Activated CD4-positive, alpha-beta T cell treated with anti-CD3 and anti-CD28 coated beads for 36 hours (primary cell): ENCODE measurements around the gene SLC29A2. TPM values are rescaled to one million over a fixed set of nuclear protein-coding genes. Genes with fewer than 3 reads are reported as not detected.

ENCODE experiments used
- ATAC-seq: fragments of 200-7000 bp; cut with Tn5 transposase; one replicate; pipeline ENCODE4 v1.10.0; 2021; ENCODE audit warnings: mild to moderate bottlenecking, moderate library complexity
- CTCF ChIA-PET: fragments of 350-600 bp; sonication (Branson Sonifier 250); formaldehyde crosslinking; loops from one replicate; lab custom pipeline; 2021; ENCODE audit warnings: antibody characterized with exemption; lab: Charles Lee
- POLR2A ChIA-PET: fragments of 350-600 bp; sonication (Branson Sonifier 250); formaldehyde crosslinking; loops from one replicate; lab custom pipeline; 2021; ENCODE audit warnings: antibody characterized with exemption, inconsistent platforms; lab: Charles Lee
- DNase-seq: peaks from one replicate; pipeline ENCODE4 v3.0.0-alpha.2; 2020
- H3K27ac Mint-ChIP-seq: one replicate; pipeline ENCODE4 v1.8.0; 2021; ENCODE audit warnings: mixed read lengths
- H3K27me3 Mint-ChIP-seq: one replicate; pipeline ENCODE4 v1.8.0; 2021; ENCODE audit warnings: mixed read lengths
- H3K36me3 Mint-ChIP-seq: one replicate; pipeline ENCODE4 v1.8.0; 2021; ENCODE audit warnings: low read depth, mixed read lengths
- H3K4me1 Mint-ChIP-seq: one replicate; pipeline ENCODE4 v1.8.0; 2021; ENCODE audit warnings: mixed read lengths
- H3K4me3 Mint-ChIP-seq: one replicate; pipeline ENCODE4 v1.8.0; 2021; ENCODE audit warnings: mild to moderate bottlenecking, moderate library complexity, mixed read lengths
- H3K9me3 Mint-ChIP-seq: one replicate; pipeline ENCODE4 v1.8.0; 2021; ENCODE audit warnings: low read depth, mixed read lengths
- intact Hi-C, 2 experiments: fragments of 100-400 bp; cut with DNase I in 1 of 2; cut with micrococcal nuclease in 1 of 2; formaldehyde crosslinking; loops; one replicate each; pipeline versions ENCODE4 v1.14.2 to v1.15.1; 2022 to 2024; cut with DNase I, micrococcal nuclease
- total RNA-seq, 2 experiments: library from RNA; stranded (reverse); gene quantifications; one replicate each; pipeline ENCODE4 v1.2.3, GENCODE V29; 2021

Gene SLC29A2
- 10 to 100 TPM; 13.6 to 14.4 TPM for total RNA-seq

- ATAC-seq, result peak; percentile 87
- Mint-ChIP-seq H3K36me3 (peaks cover 6% of the 10 kb centered on the region), H3K27me3 (no peaks in the 10 kb centered on the region), H3K4me1 (peaks cover 19% of the 10 kb centered on the region), H3K27ac (peak within 1 kb of the TSS; percentile 91), H3K9me3 (no peaks in the 10 kb centered on the region), H3K4me3 (peak within 1 kb of the TSS; percentile 91)
- peak; percentile 92 for DNase-seq
- CTCF ChIA-PET, result interaction anchor here (0.6 to 1.5 kb wide), 8 partner anchors 8 to 40 kb away, joined by 3 to 9 read pairs (median 4); no protein-coding TSS in a partner anchor
- POLR2A ChIA-PET, result interaction anchor here (1.1 to 1.2 kb wide), 2 partner anchors 14 to 26 kb away, joined by 3 to 12 read pairs; no protein-coding TSS in a partner anchor
- intact Hi-C loops, result loop anchor here (1.0 to 2.0 kb wide), 9 partner anchors 15 to 512 kb away; partner anchors contain the start of genes BRMS1 (in 1 of the 2), DPP3 (in 1 of the 2), MRPL11 (in 1 of the 2) and MUS81 (in 1 of the 2)
Observed at GRCh38 chr11:66371627-66372415, at the start of gene SLC29A2. TSS of gene SLC29A2 (minus strand) at chr11:66371760. CDS start at chr11:66371591, 169 bp downstream.

GRCh38 chr11:66420671-66421476, 49.3 kb upstream of the SLC29A2 start, which contains the start of gene NPAS4:
TSS of gene NPAS4 (plus strand) at chr11:66421035. CDS start at chr11:66421180, 145 bp downstream.
- peaks cover 6% of the 10 kb centered on the region for H3K9me3 Mint-ChIP-seq
- H3K27me3 Mint-ChIP-seq, result peaks cover 41% of the 10 kb centered on the region
- H3K36me3 Mint-ChIP-seq, result no peaks in the 10 kb centered on the region
- no peak within 1 kb of the TSS for H3K4me3 Mint-ChIP-seq
- ATAC-seq, result no peak
- intact Hi-C loops, result loop anchor here (1.0 to 5.0 kb wide), 6 partner anchors 13 to 421 kb away; partner anchors contain the start of genes YIF1A (in 2 of the 2), DPP3 (in 1 of the 2), RBM14 (in 1 of the 2) and RCE1 (in 1 of the 2)
- H3K4me1 Mint-ChIP-seq, result peaks cover 33% of the 10 kb centered on the region
- ChIA-PET POLR2A (interaction anchor here (1.0 to 1.7 kb wide), 3 partner anchors 9 to 195 kb away, joined by 3 to 5 read pairs (median 5); partner anchors contain the start of genes DPP3 and RBM14), CTCF (interaction anchor here (0.6 to 2.1 kb wide), 12 partner anchors 9 to 257 kb away, joined by 3 to 14 read pairs (median 5); partner anchors contain the start of genes MRPL11 and RBM4B)
- H3K27ac Mint-ChIP-seq, result no peak within 1 kb of the TSS
- DNase-seq, result peak; percentile 16

GRCh38 chr11:66419825-66420224, 48.3 kb upstream of the SLC29A2 start:
- no peak overlapping the region for H3K27ac Mint-ChIP-seq
- H3K4me3 Mint-ChIP-seq, result no peak overlapping the region
- CTCF ChIA-PET, result interaction anchor here (0.9 to 1.6 kb wide), 3 partner anchors 20 to 35 kb away, joined by 3 to 5 read pairs (median 5); no protein-coding TSS in a partner anchor
- peaks cover 33% of the 10 kb centered on the region for H3K4me1 Mint-ChIP-seq
- ATAC-seq (no peak), DNase-seq (peak; percentile 42)
- peaks cover 51% of the 10 kb centered on the region for H3K27me3 Mint-ChIP-seq
- no peaks in the 10 kb centered on the region for H3K36me3 Mint-ChIP-seq
- intact Hi-C loops, result loop anchor here in 1 of 2 experiments (2.0 to 5.0 kb wide), 2 partner anchors 197 to 422 kb away; partner anchors contain the start of genes RBM14 and RCE1
- H3K9me3 Mint-ChIP-seq, result peaks cover 6% of the 10 kb centered on the region
- POLR2A ChIA-PET, result no interaction called here

GRCh38 chr11:66418986-66419308, 47.4 kb upstream of the SLC29A2 start:
- intact Hi-C loops, result loop anchor here (1.0 kb wide), 2 partner anchors 11 to 47 kb away; partner anchors contain the start of gene PELI3 (in 1 of the 2)
- peak overlapping the region; percentile 13 for H3K4me3 Mint-ChIP-seq
- no peak overlapping the region for H3K27ac Mint-ChIP-seq
- no peaks in the 10 kb centered on the region for H3K36me3 Mint-ChIP-seq
- H3K9me3 Mint-ChIP-seq, result peaks cover 6% of the 10 kb centered on the region
- POLR2A ChIA-PET, result no interaction called here
- H3K27me3 Mint-ChIP-seq, result peaks cover 56% of the 10 kb centered on the region
- ATAC-seq (no peak), DNase-seq (no peak)
- H3K4me1 Mint-ChIP-seq, result peaks cover 33% of the 10 kb centered on the region
- CTCF ChIA-PET, result interaction anchor here (0.8 to 3.2 kb wide), 7 partner anchors 8 to 130 kb away, joined by 3 to 33 read pairs (median 5); partner anchors contain the start of genes MRPL11 and YIF1A

- intact Hi-C loops, result loop anchor here (1.0 kb wide), 2 partner anchors 10 to 48 kb away; partner anchors contain the start of gene PELI3 (in 1 of the 2)
- H3K27me3 Mint-ChIP-seq, result peaks cover 60% of the 10 kb centered on the region
- POLR2A ChIA-PET, result interaction anchor here (0.5 to 1.2 kb wide), 9 partner anchors 9 to 828 kb away, joined by 3 to 4 read pairs (median 3); partner anchors contain the start of genes MRPL11 and YIF1A
Observed at GRCh38 chr11:66418168-66418985, 46.8 kb upstream of the SLC29A2 start.

DNA sequence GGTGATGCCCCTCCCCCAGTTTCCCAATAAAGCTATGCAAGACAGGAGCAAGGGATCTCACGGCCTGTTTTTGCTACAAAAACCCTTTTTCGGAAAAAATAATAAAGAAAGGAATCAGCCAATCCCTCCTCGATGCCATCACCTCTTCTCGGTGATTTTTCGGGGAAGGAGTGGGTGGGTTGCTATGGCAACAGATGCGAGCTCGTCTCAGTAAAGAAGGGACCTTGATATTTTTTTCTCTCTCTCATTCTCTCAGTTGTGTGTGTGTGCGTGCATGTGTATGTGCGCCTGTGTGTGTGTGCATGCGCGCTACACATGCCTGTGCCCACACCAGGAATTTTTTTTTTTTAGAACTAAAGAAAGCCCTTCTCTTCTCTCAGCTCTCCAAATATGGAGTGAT, 45.4 kb upstream of the SLC29A2 start:
- peaks cover 33% of the 10 kb centered on the region for H3K4me1 Mint-ChIP-seq
- DNase-seq (peak; percentile 73), ATAC-seq (no peak)
- no peaks in the 10 kb centered on the region for H3K36me3 Mint-ChIP-seq
- ChIA-PET POLR2A (no interaction called here), CTCF (interaction anchor here (0.6 to 3.2 kb wide), 10 partner anchors 9 to 262 kb away, joined by 3 to 33 read pairs (median 4); partner anchors contain the start of gene MRPL11)
- peaks cover 6% of the 10 kb centered on the region for H3K9me3 Mint-ChIP-seq
- intact Hi-C loops, result no loop called here
- H3K4me3 Mint-ChIP-seq, result no peak overlapping the region
- H3K27me3 Mint-ChIP-seq, result peaks cover 65% of the 10 kb centered on the region
- H3K27ac Mint-ChIP-seq, result no peak overlapping the region

More at GRCh38 chr11:66418168-66418985, 46.8 kb upstream of the SLC29A2 start:
- peaks cover 33% of the 10 kb centered on the region for H3K4me1 Mint-ChIP-seq
- peaks cover 6% of the 10 kb centered on the region for H3K9me3 Mint-ChIP-seq
- peak; percentile 90 for DNase-seq
- no peak overlapping the region for H3K27ac Mint-ChIP-seq
- H3K4me3 Mint-ChIP-seq, result peak overlapping the region; percentile 38
- no peaks in the 10 kb centered on the region for H3K36me3 Mint-ChIP-seq
- CTCF ChIA-PET, result interaction anchor here (0.5 to 3.2 kb wide), 24 partner anchors 9 to 663 kb away, joined by 3 to 33 read pairs (median 4); partner anchors contain the start of genes DPP3, MRPL11, RBM4 and RBM4B
- ATAC-seq, result peak; percentile 93

DNA sequence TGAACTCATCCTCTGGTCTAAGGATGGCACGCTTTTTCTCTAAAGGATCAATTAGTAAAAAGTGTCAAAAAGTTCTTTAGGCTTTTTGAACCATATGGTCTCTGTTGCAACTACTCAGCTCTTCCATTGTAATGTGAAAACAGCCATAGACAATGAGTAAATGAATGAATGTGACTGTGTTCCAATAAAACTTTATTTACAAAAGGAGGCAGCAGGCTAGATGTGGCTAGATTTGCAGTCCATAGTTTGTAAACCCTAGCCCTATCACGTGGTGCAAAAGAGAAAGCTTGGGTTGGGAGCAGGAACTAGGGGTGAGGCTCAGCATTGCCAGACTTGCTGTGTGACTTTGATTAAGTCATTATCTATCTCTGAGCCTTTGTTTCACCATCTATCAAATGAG, 43.9 kb upstream of the SLC29A2 start:
- no peaks in the 10 kb centered on the region for H3K36me3 Mint-ChIP-seq
- POLR2A ChIA-PET, result interaction anchor here (0.6 kb wide), 1 partner anchor 523 kb away, joined by 3 read pairs; no protein-coding TSS in a partner anchor
- no peak for ATAC-seq

DNA sequence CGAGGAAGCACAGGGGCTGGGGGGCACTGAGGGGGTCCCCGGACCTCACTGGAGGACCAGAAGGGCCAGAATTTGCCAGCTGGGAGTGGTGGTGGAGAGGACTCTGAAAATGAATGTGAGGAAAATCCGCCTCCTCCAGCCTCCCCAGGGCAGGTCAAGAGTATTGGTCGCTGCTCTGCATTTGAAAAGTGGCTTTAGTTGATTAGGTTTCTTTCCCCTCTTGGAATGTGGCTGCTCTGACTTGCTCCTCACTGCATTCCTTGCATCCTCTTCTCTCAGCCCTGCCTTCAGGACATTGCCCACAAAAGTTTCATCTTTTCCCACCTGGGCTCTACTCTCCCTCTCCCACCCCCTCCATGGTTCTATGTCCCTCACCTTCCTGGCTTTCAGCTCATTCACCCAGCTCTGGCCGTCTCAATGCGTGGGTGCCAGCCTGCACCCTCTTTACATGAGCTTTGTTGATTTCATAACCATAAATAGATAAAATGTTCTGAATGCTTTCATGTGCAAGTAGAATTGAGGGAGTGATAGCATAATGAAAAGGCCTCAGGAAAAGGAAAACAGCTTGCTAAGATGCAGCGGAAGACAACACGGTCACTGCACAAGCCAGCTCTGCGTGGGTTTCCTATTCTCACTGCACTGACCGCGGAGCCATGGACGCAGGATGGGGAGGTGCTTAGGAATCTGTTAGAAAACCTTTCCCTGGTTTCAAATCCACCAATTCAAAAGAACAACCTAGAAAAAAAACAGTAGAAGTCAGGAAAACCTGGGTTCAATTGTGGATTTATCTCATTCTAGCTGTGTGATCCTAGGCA, 42.8 kb upstream of the SLC29A2 start:
- ChIA-PET POLR2A (no interaction called here), CTCF (interaction anchor here (0.6 to 1.9 kb wide), 6 partner anchors 9 to 282 kb away, joined by 3 to 10 read pairs (median 4); no protein-coding TSS in a partner anchor)
- Mint-ChIP-seq H3K36me3 (no peaks in the 10 kb centered on the region), H3K27me3 (peaks cover 55% of the 10 kb centered on the region), H3K27ac (no peak overlapping the region), H3K4me1 (peaks cover 30% of the 10 kb centered on the region), H3K4me3 (no peak overlapping the region), H3K9me3 (peaks cover 5% of the 10 kb centered on the region)
- ATAC-seq (no peak), DNase-seq (no peak)
- intact Hi-C loops, result no loop called here

More for the DNA sequence above, 43.9 kb upstream of the SLC29A2 start:
- Mint-ChIP-seq H3K27ac (no peak overlapping the region), H3K27me3 (peaks cover 62% of the 10 kb centered on the region), H3K9me3 (peaks cover 6% of the 10 kb centered on the region), H3K4me1 (peaks cover 33% of the 10 kb centered on the region), H3K4me3 (no peak overlapping the region)
- intact Hi-C loops, result no loop called here
- CTCF ChIA-PET, result interaction anchor here (0.7 to 1.6 kb wide), 3 partner anchors 12 to 26 kb away, joined by 3 to 5 read pairs (median 3); no protein-coding TSS in a partner anchor
- no peak for DNase-seq

- POLR2A ChIA-PET, result no interaction called here
- H3K9me3 Mint-ChIP-seq, result no peaks in the 10 kb centered on the region
- no peaks in the 10 kb centered on the region for H3K36me3 Mint-ChIP-seq
- ATAC-seq (no peak), DNase-seq (no peak)
- H3K4me1 Mint-ChIP-seq, result peaks cover 20% of the 10 kb centered on the region
- H3K27me3 Mint-ChIP-seq, result peaks cover 47% of the 10 kb centered on the region
- H3K27ac Mint-ChIP-seq, result no peak overlapping the region
- CTCF ChIA-PET, result interaction anchor here (1.9 kb wide), 1 partner anchor 28 kb away, joined by 10 read pairs; no protein-coding TSS in a partner anchor
- no peak overlapping the region for H3K4me3 Mint-ChIP-seq
- intact Hi-C loops, result no loop called here
Observed at GRCh38 chr11:66413167-66413566, 41.6 kb upstream of the SLC29A2 start.
